GM18951 (cell line): ENCODE data around the gene TRERF1.
"Not testable (repeated sequence)": the region's sequence is repeated elsewhere in the genome, so short reads cannot be mapped to it uniquely, and the experiment has no call there.

Experiments
- POLR2A ChIP-seq: IDR thresholded peaks from 4 replicates; pipeline ENCODE4 v1.6.1; 2011; ENCODE audit warnings: mild to moderate bottlenecking; ENCODE audit not compliant: insufficient read length, insufficient read depth; ENCODE audit errors: extremely low read depth
- in situ Hi-C: fragments of 300-500 bp; cut with MboI; formaldehyde crosslinking; loops from one replicate; pipeline ENCODE4 v1.12.0; 2022; ENCODE audit warnings: low sequenced_read_pairs, mixed read lengths, inconsistent platforms; ENCODE audit not compliant: unreplicated experiment

Gene TRERF1

DNA sequence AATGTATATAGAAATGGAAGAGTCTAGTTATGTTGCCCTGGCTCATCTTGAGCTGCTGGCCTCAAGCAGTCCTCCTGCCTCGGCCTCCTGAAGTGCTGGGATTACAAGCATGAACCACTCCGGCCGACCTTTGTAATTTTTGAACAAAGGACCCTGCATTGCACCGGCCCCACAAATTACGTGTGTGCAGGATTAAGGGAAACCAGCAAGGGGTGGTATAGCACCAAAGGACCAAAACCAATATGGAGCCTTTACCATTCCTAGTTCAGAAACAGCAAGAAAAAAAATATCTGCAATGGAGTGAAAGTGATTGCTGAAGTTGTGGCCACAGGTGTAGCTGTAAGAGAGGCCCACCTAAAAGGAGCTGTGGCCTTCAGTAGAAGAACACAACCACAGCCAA lies 8.2 kb upstream of the TRERF1 start:
- in situ Hi-C loops = no loop called here
- TF ChIP-seq POLR2A = no peak

DNA sequence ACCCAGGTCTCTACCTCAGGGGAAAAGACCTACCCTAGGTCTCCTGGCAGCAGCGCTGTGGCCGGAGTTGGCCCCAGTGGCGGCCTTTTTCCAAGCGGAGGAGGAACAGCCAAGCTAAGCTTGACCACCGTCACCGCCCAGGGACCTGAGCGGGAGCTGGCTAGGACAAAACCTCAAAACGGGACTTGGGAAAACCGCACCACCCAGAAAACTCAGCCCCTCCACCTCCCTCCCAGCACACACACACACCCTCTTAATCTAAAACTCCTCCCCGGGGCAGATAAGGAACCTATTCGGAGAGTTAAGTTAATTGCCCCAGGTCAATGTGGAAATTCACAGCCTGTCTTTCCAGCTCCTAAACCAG lies 2.7 kb upstream of the TRERF1 start:
- in situ Hi-C loops = no loop called here
- no peak for TF ChIP-seq POLR2A

DNA sequence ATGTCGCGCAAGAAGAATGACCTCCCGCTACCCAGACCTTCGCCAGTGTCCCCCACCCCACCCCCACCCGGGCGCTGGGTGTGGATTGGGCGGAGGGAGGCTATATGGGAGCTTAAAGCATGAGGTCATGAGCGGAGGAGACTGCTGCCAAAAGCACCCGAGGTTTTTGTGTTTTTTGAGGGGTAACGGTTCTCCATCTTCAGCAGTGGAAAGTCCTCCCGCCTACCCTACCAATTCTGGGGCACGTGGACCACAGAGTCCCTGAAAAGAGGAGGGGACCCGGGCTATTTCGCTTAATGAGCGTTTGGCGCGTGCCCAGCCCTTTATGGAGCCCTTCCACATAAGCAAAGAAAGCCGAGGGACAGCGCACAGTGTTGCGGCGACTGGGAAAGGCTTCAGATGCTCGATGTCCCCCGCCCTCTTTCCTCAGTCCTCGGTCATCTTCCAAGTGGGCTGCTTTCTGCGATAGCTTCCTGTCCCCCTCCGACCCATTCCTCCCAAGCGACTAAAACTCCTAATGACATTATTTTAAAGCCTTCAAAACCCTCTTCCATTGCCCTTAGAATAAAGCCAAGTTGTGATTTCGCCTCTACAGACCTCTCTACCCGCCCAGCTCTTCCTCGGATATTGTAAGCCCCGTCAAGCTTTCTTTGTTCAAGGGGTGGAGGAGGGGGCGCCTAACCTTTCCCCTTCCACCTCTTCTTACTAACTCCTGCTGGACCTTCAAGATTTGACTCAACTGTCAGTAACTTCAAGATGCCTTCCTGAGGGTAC lies 2.1 kb upstream of the TRERF1 start:
- in situ Hi-C loops = no loop called here
- TF ChIP-seq POLR2A = no peak

DNA sequence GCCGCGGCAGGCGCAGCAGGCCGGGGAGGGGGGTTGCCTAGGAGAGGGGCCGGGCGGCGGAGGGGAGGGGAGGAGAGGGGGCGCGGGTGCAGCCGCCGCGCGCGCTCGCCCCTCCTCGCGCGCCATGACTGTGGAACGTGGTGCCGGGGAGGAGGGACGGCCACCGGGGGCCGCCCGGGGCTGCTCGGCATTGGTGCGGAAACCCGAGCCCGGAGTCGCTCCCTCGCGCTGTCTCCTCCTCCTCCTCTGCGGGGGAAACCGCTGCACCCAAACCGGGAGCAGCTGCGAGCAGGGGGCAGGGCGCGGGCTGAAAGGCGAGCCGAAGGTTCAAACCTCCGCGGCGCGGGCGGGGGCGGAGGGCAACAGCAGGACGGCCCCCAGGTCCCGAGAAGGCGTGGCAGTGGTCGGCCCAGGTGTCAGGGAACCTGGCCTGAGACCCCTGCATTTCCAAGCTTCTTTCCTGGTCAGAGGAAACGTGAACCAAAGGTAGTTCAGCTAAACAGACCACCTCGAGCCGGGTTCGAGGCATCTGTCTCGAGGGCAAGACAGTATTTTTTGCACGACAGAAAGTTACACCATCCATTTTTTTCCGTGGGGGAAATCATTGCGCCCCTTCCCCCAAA lies 1.4 kb upstream of the TRERF1 start:
- in situ Hi-C loops = no loop called here
- TF ChIP-seq POLR2A = no peak

DNA sequence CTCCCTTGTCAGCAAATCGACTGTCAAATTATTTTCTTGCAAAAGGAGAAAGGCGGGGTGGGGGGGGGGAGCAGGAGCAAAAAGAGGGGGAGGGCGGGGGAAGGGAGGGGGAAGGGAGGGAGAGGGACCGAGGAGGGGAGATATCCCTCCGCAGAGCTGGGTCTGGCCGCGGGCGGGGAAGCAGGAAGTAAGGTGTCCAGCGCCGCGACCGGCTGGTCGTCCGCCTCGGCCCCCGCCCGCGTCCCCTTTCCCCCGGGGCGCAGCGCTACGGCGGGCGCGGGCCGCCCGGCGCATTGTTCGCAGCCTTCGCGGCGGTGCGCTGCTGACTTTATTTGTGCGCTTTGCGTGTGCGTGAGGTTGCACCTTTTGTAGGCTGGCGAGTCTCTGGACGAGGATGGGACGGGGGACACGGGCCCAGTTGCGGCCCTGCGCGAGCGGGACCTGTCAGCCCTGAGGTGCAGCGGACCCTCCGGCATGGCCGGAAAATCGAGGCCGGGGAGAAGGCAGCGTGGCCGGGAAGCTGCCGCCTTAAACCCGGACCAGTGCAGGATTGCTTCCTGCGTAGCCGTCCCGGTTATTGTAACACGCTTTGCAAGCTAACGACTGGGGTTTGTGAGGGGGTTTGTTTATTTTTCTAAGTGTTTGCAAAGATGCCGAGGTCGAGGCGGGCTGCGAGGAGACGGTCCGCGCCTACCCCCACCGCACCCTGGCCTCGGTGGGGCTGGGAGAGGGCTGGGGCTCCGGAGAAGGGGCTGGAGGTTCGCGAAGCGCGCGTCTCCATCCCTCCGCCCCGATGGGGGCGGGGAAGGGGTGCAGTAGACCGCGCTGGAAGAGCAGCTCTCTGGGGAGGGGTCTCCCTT lies 675 bp upstream of the TRERF1 start:
- in situ Hi-C loops = no loop called here
- peak; percentile 44 for TF ChIP-seq POLR2A

DNA sequence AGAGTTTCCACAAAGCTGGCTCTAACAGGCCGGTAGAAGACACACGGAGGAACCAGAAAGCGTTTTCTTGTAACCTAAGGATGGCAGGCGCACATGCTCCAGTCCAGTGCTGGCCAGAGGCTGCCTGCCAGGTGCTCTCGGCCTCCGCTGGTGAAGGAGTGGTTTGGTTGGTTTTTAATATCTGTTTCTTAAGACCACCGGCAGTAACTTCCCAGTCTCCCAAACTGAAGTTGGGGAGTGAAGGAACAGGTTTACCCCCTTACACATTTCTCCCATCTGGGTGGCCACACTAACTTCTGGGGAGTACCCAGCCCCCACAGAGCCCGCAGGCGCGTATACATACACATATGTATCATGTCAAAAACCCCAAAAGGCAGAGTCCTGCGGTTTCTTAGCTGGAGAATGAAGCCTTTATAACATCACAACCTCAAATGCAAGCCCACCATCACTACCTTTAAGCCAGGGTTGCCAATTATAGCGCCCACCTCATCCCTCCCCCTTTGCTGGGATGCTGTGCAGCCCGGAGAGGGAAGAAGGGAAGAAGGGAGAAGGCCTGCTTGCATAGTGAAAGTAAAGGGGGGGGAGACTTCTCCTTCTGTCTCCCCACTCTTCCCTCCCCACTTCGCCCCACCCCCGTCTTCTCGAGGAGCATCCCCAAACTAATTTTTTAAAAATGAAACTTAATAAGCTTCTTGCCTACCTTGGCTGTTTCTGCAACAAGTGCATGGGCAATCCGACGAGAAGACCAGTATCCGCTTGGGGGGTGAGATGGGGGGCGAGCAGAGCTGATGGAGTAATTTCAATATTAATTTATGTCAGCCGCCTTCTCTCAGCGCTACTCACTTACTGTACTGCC lies 1.0 kb downstream of the TRERF1 start:
- in situ Hi-C loops = no loop called here
- no peak for TF ChIP-seq POLR2A

DNA sequence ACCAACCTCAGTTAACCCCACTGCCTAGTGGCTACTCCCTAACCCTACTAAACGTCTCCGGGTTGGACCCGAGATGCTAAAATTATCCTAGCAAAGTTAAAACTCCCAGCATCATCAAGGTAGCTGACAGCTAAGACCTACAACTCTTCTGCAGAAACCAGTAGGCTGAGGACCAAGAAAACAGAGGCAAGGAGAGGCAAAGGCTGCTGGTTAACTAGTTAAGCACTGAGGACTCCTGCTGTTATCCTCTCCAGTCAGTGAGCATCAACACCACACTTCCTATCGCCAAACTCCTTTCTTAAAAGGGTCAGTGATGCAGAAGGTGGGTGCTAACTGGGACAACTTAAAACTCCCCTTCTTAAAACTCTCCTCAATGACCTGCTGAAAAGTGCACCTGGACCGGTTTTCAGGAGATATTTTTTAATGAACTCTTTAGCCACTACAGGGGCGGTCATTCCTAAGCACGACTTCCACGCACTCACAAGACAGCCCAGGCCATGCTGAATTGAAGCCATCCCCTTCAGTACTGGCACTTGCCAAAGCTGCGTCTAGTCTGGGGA lies 1.7 kb downstream of the TRERF1 start:
- in situ Hi-C loops = no loop called here
- no peak for TF ChIP-seq POLR2A

DNA sequence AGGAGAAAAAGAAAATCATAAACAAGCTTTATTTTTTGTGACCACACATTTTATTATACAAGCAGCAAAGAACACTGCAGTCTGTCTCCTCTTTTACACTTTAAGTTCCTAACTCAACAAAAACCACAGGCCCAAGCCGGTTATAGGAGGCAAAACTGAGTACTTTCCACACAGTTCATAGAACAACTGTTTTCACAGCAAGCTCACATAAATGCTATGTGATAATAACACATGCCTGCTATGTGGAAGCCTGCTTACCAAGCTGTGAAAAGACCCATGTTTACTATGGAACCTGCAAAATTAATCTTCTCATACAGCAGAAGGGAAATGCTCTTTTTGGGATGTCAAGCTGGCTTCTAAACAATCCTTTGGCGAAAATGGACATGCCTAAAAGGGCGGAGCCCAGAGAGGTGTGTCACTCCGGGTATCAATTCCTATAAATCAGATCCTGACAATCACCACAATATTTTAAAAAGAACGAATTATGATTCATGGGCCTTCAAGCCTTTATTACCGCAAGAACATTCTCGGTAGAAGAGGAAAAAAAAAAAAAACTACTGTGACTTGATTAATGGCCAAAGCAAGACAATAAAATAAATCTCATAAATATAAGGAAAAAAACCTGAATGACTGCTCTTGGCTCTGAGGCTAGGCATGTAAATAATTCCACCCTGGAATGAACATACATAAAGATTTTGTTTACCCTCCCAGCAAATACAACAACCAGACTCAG lies 2.6 kb downstream of the TRERF1 start:
- in situ Hi-C loops = no loop called here
- TF ChIP-seq POLR2A = no peak

DNA sequence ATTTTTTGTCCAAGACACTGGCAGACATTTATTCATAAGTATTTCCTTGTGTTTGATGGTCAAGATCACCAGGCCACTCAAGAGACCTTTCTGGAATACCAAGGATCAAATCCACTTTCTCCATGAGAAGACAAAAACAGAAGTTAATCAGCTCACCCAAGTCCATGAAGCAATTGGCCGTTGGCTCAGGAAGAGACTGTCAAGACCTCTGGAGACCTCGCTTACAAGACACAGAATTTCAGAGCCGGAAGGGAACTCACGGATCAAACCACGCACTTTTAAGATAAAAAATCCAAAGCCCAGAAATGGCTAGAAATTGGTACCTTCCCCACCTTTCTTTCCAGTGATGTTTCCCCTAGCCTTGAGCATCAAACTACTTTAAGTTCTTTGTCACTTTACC lies 3.3 kb downstream of the TRERF1 start:
- TF ChIP-seq POLR2A = no peak

DNA sequence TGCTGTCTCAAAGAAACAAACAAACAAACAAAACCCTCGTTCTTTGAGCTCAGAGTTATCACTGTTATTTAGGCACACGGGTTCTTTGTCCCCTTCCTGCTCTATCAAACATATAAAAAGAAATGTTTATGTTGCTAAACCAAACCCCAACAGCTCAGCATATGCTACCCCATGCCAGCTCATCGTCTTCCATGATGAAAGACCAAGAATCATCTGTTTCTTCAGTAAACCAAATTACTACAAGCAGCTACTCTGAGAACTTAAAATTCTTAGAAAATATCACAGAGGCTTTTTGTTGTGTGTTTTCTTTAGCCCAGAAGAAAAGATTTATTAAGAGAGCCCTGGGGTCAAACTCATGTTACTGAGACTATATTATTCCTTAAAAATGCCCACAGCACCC lies 4.7 kb downstream of the TRERF1 start:
- no peak for TF ChIP-seq POLR2A
- in situ Hi-C loops = no loop called here

More for the DNA sequence above, 3.3 kb downstream of the TRERF1 start:
- in situ Hi-C loops = no loop called here

DNA sequence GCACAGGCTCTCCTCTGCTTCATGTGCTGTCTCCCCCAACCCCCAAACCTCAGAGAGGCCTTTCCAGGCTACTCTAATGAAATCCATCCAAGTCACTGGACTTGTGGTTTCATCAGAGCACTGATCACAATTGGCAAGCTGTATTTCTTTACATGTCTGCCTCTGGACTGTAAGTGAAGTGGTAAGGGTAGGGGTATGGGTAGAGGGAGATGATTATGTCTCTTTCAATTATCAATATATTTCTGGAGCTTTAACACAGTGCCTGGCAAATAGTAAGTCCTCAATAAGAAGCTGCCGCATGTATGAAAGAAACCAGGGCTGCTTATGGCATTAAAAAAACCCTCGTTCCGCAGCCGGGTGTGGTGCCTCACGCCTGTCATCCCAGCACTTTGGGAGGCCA lies 5.4 kb downstream of the TRERF1 start:
- in situ Hi-C loops = no loop called here
- TF ChIP-seq POLR2A = no peak

DNA sequence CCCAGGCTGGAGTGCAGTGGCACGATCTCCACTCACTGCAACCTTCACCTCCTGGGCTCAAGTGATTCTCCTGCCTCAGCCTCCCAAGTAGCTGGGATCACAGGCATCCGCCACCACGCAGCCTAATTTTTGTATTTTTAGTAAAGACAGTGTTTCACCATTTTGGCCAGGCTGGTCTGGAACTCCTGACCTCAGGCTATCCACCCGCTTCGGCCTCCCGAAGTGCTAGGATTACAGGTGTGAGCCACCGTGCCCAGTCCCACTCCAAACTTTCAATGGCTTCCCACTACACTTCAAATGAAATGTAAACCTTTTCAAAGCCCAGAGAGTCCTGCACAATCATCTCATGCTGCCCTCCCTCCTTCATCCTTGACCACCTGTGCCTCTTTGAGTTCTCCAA lies 5.8 kb downstream of the TRERF1 start:
- in situ Hi-C loops = not testable (repeated sequence)
